Mucosa of stomach (tissue), 1 donor: ENCODE measurements around the gene MCM3AP.
A peak's percentile ranks its signal among the peaks of the same experiment; 100 is the strongest.
"Not testable (repeated sequence)": the region's sequence is repeated elsewhere in the genome, so short reads cannot be mapped to it uniquely, and the experiment has no call there.

Source experiments
- H3K27me3 ChIP-seq: one replicate; pipeline ENCODE4 v1.7.0; 2013; ENCODE audit warnings: mild to moderate bottlenecking, low read length; ENCODE audit not compliant: control insufficient read depth, insufficient read depth
- H3K36me3 ChIP-seq: one replicate; pipeline ENCODE4 v1.7.0; 2013; ENCODE audit warnings: low read length; ENCODE audit not compliant: control insufficient read depth, insufficient read depth
- H3K4me1 ChIP-seq: one replicate; pipeline ENCODE4 v1.7.0; 2013; ENCODE audit warnings: mild to moderate bottlenecking, low read length; ENCODE audit not compliant: control insufficient read depth, insufficient read depth
- H3K4me3 ChIP-seq: one replicate; pipeline ENCODE4 v1.7.0; 2013; ENCODE audit warnings: low read length
- H3K9ac ChIP-seq: one replicate; pipeline ENCODE4 v1.7.0; 2013; ENCODE audit warnings: mild to moderate bottlenecking, low read length, moderate library complexity
- H3K9me3 ChIP-seq: one replicate; pipeline ENCODE4 v1.7.0; 2013; ENCODE audit warnings: mild to moderate bottlenecking, low read length, moderate library complexity; ENCODE audit not compliant: control insufficient read depth
- donor health status: Pancreatic carcinoma.

The MCM3AP gene

GRCh38 chr21:46322351-46323226 is 37.2 kb upstream of the MCM3AP start:
- H3K27me3 ChIP-seq: no peaks in the 10 kb centered on the region
- no peaks in the 10 kb centered on the region for H3K36me3 ChIP-seq
- H3K4me3 ChIP-seq: peak overlapping the region; percentile 67
- peak overlapping the region; percentile 57 for H3K9ac ChIP-seq
- no peaks in the 10 kb centered on the region for H3K9me3 ChIP-seq
- peaks cover 20% of the 10 kb centered on the region for H3K4me1 ChIP-seq

DNA sequence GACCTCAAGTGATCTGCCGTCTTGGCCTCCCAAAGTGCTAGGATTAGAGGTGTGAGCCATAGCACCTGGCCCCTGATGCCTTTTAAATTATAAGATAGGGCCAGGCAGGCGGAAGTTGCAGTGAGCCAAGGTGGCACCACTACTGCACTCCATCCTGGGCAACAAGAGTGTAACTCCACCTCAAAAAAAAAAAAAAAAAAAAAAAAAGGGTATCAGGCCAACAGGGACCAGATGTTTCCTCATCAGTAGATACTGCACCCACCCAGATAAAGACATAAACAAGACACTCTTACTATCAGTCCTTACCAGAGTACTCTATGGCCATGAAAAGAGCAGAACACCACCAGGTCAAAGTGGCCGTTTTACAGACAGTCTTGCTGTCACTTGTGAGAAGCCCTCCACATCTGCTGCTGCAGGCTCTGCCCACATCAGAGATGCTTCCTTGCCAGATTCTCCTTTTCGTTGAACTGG is 35.0 kb upstream of the MCM3AP start:
- Histone ChIP-seq H3K27me3 (no peaks in the 10 kb centered on the region), H3K4me1 (peaks cover 20% of the 10 kb centered on the region), H3K4me3 (no peak overlapping the region), H3K36me3 (no peaks in the 10 kb centered on the region), H3K9ac (no peak overlapping the region), H3K9me3 (no peaks in the 10 kb centered on the region)

DNA sequence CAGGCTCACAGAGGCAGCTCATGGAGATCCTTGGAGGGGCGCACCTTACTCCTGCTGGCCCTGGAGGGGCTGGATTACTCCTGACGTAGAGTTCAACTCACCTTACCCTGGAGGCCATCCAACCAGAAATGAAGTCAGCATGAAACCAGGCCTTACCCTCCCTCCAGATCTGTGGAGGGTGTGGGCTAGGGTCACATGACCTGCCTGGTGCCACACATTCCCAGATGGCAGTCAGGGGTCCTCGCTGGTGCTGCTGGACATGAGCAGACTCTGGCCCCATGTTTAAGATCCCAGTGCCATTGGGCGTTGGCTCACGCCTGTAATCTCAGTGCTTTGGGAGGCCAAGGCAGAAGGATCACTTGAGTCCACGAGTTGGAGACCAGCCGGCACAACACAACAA is 33.8 kb upstream of the MCM3AP start:
- Histone ChIP-seq H3K36me3 (no peaks in the 10 kb centered on the region), H3K9ac (no peak overlapping the region), H3K27me3 (no peaks in the 10 kb centered on the region), H3K9me3 (no peaks in the 10 kb centered on the region), H3K4me3 (no peak overlapping the region), H3K4me1 (peaks cover 20% of the 10 kb centered on the region)

- no peak overlapping the region for H3K4me3 ChIP-seq
- H3K9me3 ChIP-seq: no peaks in the 10 kb centered on the region
- H3K36me3 ChIP-seq: no peaks in the 10 kb centered on the region
- H3K4me1 ChIP-seq: peaks cover 20% of the 10 kb centered on the region
- H3K9ac ChIP-seq: peak overlapping the region; percentile 15
- H3K27me3 ChIP-seq: no peaks in the 10 kb centered on the region
These were observed 33.0 kb upstream of the MCM3AP start for GRCh38 chr21:46318464-46318845.

- H3K36me3 ChIP-seq: no peaks in the 10 kb centered on the region
- H3K27me3 ChIP-seq: no peaks in the 10 kb centered on the region
- H3K4me1 ChIP-seq: peaks cover 20% of the 10 kb centered on the region
- H3K9ac ChIP-seq: peak overlapping the region; percentile 15
- no peak overlapping the region for H3K4me3 ChIP-seq
- H3K9me3 ChIP-seq: no peaks in the 10 kb centered on the region
These were observed 32.5 kb upstream of the MCM3AP start for GRCh38 chr21:46317710-46318463.

- H3K36me3 ChIP-seq: no peaks in the 10 kb centered on the region
- H3K27me3 ChIP-seq: no peaks in the 10 kb centered on the region
- no peaks in the 10 kb centered on the region for H3K9me3 ChIP-seq
- H3K4me3 ChIP-seq: no peak overlapping the region
- H3K9ac ChIP-seq: no peak overlapping the region
- H3K4me1 ChIP-seq: peaks cover 13% of the 10 kb centered on the region
These were observed 31.4 kb upstream of the MCM3AP start for GRCh38 chr21:46316708-46317324.

GRCh38 chr21:46314441-46315020 is 29.1 kb upstream of the MCM3AP start:
- Histone ChIP-seq H3K4me3 (no peak overlapping the region), H3K36me3 (no peaks in the 10 kb centered on the region), H3K4me1 (peaks cover 12% of the 10 kb centered on the region), H3K27me3 (no peaks in the 10 kb centered on the region), H3K9ac (no peak overlapping the region), H3K9me3 (no peaks in the 10 kb centered on the region)

GRCh38 chr21:46312949-46313348 is 27.5 kb upstream of the MCM3AP start:
- H3K9ac ChIP-seq: no peak overlapping the region
- H3K4me1 ChIP-seq: peaks cover 3% of the 10 kb centered on the region
- no peak overlapping the region for H3K4me3 ChIP-seq
- H3K27me3 ChIP-seq: no peaks in the 10 kb centered on the region
- H3K9me3 ChIP-seq: no peaks in the 10 kb centered on the region
- H3K36me3 ChIP-seq: no peaks in the 10 kb centered on the region

GRCh38 chr21:46311568-46311967 is 26.2 kb upstream of the MCM3AP start:
- Histone ChIP-seq H3K36me3 (no peaks in the 10 kb centered on the region), H3K4me1 (no peaks in the 10 kb centered on the region), H3K9ac (no peak overlapping the region)

DNA sequence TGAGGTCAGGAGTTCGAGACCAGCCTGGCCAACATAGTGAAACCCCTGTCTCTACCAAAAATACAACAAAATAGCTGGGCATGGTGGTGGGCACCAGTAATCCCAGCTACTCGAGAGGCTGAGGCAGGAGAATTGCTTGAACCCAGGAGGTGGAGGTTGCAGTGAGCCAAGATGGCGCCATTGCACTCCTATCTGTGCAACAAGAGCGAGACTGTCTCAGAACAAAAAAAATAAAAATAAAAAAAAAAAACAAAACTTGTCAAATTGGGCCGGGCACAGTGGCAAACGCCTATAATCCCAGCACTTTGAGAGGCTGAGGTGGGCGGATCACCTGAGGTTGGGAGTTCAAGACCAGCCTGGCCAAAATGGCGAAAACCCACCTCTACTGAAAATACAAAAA is 24.8 kb upstream of the MCM3AP start:
- H3K9me3 ChIP-seq, H3K4me1 ChIP-seq, H3K9ac ChIP-seq, H3K27me3 ChIP-seq, H3K36me3 ChIP-seq, H3K4me3 ChIP-seq: not testable (repeated sequence)

More at GRCh38 chr21:46311568-46311967, 26.2 kb upstream of the MCM3AP start:
- Histone ChIP-seq H3K4me3 (no peak overlapping the region), H3K9me3 (no peaks in the 10 kb centered on the region), H3K27me3 (no peaks in the 10 kb centered on the region)

DNA sequence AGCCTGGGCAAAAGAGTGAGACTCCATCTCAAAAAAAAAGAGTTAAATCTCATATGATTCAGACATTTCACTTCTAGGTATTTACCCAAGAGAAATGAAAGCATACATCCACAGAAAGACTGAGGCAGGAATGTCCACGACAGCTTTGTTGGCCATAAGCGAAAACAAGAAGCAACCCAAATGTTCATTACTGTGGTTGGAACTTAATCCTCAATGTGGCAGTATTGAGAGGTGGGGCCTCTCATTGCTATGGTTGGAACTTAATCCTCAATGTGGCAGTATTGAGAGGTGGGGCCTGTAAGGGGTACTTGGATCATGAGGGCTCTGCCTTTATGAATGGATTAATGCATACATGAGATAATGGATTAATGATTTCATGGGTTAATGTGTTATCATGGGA is 23.0 kb upstream of the MCM3AP start:
- H3K9ac ChIP-seq: no peak overlapping the region
- H3K4me1 ChIP-seq: no peaks in the 10 kb centered on the region
- no peaks in the 10 kb centered on the region for H3K9me3 ChIP-seq
- no peaks in the 10 kb centered on the region for H3K27me3 ChIP-seq
- no peaks in the 10 kb centered on the region for H3K36me3 ChIP-seq
- no peak overlapping the region for H3K4me3 ChIP-seq
